HG02610 (cell line): ENCODE data around the gene B3GALT6.
"Not testable (repeated sequence)": the region's sequence is repeated elsewhere in the genome, so short reads cannot be mapped to it uniquely, and the experiment has no call there.

ENCODE experiments used
- ATAC-seq: cut with Tn5 transposase; IDR thresholded peaks from one replicate; pipeline ENCODE4 v1.9.1; 2021; ENCODE audit warnings: mild to moderate bottlenecking, moderate library complexity; ENCODE audit not compliant: unreplicated experiment

B3GALT6 gene

DNA sequence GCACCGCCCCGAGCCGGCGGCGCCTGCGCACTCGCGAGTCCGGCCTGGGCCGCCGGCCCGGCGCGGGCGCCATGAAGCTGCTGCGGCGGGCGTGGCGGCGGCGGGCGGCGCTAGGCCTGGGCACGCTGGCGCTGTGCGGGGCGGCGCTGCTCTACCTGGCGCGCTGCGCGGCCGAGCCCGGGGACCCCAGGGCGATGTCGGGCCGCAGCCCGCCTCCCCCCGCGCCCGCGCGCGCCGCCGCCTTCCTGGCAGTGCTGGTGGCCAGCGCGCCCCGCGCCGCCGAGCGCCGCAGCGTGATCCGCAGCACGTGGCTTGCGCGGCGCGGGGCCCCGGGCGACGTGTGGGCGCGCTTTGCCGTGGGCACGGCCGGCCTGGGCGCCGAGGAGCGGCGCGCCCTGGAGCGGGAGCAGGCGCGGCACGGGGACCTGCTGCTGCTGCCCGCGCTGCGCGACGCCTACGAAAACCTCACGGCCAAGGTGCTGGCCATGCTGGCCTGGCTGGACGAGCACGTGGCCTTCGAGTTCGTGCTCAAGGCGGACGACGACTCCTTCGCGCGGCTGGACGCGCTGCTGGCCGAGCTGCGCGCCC lies at the start of gene B3GALT6:
B3GALT6 (plus strand) TSS at position 30 of the 588 bp plus-strand sequence; CDS start at position 72, 42 bp downstream.
- no peak for ATAC-seq

DNA sequence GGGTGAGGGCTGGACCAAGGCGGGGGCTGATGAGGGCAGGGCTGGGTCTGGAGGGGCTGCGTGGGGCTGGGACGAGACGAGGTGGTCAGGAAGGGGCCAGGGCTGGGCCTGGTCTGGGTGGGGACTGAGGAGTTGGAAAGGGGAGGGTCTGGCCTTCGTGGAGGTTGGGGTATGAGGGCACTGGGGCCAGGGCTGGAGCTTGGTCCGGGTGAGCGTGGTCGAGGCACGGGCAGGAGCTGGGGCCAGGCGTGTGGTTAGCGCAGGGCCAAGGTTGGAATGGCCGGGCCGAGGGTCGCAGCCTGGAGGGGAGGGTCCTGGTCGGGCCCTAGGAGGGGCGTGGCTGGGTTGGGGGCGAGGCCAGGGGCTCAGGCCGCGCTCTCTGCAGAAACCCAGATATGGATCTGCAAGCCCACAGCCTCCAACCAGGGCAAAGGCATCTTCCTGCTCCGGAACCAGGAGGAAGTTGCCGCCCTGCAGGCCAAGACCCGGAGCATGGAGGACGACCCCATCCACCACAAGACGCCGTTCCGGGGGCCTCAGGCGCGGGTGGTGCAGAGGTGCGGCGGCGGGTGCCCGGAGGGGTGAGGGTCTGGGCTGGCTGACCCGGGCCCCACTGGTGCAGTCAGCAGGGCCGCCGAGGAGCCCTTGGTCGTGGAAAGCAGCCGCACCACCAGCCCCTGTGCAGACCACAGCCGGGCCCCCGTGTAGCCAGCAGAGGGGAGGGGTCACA lies 49.4 kb upstream of the B3GALT6 start:
- ATAC-seq = no peak

DNA sequence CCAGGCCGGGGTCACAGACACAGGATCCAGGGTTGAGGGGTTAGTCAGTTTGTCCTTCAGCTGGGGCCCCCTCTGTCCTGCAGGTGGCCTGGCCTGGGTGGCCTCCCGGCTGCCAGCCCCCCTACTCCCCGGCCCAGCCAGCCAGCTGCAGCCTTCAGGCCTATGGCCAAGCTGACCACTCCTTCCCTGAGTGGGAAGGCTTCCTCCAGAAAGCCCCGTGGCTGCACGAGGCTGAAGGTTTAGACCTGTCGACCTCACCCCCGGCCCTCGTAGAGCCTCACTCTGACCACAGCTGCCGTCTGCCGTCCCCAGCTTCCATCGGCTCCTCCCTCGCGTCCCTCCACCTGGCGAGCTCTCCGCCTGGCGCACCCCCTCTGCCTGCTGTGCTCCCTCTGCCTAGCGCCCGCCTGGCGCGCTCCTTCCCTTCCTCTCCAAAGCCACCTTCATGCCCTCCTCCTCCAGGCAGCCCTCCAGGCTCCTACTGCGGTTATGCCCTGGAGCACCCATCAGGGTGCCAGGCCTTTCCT lies 48.8 kb upstream of the B3GALT6 start:
- no peak for ATAC-seq

DNA sequence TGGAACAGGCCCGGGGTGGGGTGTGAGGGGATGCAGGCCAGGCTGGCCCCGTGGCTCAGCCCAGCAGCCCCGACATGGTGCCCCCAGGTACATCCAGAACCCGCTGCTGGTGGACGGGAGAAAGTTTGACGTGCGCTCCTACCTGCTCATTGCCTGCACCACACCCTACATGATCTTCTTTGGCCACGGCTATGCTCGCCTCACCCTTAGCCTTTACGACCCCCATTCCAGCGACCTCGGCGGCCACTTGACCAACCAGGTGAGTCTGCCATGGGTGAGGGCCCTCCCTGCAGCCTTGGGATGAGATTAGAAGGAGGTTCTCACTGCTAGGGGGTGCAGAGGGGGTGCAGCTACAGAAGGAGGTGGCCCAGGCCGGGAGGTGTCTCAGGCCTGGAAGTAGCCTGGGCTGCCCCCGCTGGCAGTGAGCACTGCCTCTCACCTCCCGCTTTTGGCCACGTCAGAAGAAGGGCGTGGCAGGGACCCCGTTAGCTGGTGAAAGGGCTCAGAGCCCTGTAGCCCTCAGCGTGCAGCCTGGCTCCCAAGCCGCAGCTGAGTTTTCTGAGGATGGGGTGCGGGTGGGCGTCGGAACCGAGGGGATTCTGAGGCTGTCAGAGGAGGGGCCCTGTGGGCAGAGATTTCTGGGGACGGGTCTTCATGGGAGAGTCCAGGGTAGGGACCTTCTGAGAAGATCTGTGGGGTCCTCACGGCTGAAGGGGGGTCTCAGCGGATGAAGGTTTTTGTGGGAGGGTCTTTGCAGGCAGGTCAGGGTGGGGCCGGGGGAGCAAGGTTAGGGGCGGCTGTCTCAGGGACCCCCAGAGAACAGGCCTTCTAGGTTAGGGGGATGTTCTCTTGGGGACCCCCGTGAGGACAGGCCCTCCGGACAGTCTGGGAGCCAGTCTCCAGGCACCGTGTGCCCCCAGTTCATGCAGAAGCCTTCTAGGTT lies 47.9 kb upstream of the B3GALT6 start:
- no peak for ATAC-seq

DNA sequence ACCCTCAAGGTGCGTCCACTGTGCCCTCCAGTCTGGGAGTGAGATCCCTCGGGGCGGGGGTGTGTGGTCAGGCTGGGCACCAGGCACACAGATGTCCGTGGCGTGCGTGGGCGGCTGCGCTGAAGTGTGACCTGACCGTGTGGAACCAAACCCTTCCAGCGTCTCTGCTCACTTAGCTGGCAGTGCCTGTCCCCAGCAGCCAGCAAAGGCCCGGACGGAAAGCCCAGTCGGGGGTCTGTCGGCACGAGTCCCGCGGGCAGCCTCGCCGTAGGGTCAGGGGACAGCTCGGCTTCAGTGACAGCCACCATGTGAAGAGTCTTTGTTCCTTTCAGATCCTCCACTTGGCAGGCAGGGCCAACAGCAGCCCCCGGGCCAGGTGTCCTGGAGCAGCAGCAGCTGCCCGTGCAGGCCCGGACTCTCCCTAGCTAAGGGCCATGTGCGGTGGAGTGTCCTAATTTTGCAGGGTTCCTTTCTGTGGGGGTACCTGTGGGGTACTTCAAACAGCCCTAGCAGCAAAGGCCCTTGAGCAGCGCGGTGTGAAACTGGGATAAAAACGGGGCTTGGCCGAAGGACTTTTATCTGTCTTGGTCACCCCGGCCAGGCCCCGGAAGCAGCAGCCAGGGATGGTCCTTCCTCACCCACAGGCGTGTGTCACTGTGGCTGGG lies 46.8 kb upstream of the B3GALT6 start:
- ATAC-seq = no peak

DNA sequence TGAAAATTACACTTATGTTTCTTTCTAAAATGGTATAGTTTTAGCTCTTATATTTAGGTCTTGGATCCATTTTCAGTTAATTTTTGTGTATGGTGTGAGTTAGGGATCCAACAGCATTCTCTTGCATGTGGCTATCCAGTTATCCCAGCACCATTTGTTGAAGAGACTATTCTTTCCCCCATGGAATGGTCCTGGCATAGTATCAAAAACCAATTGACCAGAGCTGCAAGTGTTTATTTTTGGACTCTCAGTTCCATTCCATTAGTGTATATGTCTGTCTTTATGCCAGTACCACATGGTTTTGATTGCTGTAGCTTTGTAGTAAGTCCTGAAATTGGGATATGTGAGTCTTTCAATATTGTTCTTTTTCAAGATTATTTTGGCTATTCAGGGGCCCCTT lies 44.1 kb upstream of the B3GALT6 start:
- no peak for ATAC-seq

DNA sequence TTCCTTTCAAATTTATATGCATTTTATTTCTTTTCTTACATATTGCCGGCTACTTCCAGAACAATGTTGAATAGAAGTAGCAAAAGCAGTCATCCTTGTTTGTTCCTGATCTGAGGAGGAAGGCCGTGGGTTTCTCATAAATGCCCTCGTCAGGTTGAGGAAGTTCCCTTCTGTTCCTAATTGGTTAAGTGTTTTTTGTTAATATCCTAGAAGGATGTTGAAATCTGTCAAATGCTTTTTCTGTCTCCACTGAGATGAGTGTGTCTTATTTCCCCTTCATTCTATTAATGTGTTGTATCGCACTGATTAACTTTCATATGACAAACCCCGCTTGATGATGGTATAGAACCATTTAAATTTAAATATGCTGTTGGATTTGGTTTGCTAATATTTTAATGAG lies 42.9 kb upstream of the B3GALT6 start:
- ATAC-seq = no peak

DNA sequence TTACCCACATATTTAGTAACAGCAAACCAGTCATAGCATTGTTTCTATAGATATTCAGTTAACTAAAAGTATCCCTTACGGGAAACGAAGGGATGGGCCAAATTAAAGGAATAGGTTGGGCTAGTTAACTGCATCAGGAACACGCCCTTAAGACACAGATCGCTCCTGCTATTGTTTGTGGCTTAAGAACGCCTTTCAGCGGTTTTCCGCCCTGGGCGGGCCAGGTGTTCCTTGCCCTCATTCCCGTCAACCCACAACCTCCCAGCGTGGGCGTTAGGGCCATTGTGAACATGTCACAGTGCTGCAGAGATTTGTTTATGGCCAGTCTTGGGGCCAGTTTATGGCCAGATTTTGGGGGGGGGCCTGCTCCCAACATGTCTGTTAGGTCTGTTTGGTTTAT lies 40.3 kb upstream of the B3GALT6 start:
- no peak for ATAC-seq

DNA sequence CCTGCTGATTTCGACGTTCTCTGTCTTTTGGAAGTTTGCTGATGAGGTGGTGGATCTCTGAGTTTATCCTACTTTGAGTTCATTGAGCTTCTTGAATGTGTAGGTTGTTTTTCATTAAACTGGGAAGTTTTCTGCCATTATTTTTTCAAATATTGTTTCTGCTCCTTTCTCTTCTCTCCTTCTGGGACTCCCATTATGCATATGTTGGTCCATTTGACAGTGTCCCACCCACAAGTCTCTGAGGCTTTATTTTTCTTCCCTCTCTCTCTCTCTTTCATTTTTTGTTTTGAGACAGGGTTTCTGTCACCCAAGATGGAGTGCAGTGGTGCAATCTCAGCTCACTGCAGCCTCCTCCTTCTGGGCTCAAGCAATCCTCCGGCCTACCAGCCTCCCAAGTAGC lies 37.3 kb upstream of the B3GALT6 start:
- no peak for ATAC-seq

DNA sequence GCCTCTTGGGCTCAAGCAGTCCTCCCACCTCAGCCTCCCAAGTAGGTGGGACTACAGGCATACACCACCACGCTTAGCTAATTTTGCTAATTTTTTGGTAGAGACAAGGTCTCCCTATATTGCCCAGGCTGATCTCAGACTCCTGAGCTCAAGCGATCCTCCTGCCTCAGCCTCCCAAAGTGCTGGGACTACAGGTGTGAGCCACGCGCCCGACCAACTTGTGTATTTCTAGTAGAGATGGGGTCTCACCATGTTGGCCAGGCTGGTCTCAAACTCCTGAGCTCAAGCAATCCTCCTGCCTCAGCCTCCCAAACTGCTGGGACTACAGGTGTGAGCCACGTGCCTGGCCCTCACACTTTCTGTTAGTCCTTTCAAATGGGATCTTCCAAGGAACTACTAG lies 36.3 kb upstream of the B3GALT6 start:
- not testable (repeated sequence) for ATAC-seq

DNA sequence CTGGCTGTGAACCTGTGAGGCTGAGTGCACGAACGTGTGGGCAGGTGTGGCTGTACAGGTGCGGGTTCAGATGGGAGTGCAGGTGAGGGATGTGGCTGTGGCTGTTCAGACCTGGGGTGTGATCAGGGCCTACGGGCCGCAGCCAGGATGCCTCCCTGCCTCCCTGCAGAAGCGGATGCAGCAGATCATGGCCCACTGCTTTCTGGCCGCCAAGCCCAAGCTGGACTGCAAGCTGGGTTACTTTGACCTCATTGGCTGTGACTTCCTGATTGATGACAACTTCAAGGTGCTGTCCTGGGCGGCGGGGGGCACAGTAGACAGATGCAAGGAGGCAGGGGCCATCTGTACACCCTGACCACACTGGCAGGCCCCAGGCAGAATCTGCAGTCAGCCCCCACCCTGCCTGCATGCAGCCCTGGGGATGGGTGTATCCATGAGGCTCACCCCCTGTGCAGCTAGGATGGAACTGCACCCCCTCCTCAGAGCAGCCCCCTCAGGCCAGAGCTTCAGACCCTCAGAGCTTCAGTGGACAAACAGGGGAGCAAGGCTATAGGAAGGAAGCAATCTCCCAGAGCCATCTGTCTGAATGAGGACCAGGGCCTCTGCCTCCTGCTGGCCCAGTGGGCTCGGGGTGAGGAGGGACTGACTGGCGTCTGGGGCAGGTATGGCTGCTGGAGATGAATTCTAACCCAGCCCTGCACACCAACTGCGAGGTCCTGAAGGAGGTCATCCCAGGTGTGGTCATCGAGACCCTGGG lies 35.4 kb upstream of the B3GALT6 start:
- ATAC-seq = no peak

DNA sequence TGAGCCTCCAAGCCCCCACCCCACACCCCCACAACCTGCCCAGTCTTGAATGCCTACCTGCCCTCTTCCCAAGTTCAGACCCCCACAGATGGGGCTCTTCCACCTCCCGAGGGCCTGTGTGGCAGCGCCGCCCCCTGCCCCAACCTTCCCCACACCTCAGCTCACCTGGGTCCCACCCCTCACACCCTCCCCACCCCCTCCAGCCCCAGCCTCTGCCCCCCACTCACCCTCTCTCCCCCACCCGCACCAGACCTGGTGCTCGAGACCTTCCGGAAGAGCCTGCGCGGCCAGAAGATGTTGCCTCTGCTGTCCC lies 34.9 kb upstream of the B3GALT6 start:
- ATAC-seq = no peak

DNA sequence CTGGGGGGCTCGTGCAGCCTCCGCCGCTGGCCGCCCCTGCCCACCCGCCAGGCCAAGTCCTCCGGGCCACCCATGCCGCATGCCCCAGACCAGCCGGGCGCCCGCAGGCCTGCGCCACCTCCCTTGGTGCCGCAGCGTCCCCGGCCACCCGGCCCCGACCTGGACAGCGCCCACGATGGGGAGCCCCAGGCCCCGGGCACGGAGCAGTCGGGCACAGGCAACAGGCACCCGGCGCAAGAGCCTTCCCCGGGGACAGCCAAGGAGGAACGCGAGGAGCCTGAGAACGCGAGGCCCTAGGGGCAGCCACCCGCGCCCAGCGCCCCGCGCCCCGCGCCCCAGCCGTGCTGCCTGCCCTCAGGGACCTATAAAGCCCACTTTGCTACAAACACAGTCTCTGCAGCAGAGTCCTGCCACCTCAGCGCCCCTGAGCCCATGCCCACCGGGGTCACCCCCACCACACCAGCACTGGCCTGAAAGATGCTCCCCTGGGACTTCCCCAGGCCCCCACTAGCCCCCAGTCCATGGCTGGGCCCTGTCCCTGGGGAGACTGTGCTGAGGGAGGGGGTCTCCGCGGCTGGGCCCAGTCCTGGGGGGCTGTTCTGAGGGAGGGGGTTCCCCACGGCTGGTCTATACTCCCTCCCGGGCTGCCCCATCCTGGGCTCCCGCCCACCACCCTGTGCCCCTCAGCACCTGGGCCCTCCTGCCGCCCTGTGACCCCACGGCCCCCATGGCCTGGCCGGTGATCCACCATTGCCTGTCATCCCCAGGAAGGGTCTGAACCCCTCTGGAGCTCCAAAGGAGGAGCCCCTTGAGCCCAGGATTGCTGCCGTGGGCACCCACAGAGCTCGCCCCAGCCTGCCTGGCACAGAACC lies 34.2 kb upstream of the B3GALT6 start:
- ATAC-seq = no peak

DNA sequence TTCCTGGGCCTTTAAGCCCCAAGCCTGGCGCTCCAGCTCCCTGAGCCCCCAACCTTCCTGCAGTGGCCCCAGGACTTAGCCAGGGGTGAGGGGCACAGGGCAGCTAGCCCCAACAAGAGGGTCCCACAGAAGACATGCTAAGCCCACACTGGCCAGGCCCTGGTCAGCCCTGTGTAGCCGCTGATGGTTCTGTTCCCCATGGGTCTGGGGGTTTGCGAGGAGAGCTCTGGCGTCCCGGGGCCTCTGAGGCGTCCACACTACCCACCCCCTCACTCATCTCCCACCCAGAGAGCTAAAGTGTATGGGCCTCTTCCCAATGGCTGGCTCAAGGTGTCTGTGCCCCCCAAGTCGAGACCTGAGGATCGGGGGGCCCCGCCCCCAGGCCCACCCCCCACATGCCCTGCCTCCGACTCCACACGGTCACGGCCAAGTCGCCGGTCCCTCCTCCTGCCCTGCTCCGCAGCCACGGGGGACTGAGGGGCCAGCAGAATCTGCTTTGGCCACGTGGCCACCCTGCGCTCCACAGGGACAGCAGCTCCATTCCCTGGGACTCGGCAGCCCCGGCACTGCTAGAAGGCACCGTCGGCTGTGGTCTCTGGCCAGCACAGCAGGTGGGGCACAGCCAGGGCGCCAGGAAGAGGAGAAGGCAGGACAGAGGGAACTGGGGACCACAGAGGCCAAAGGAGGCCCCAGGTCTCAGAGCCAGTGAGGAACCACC lies 33.5 kb upstream of the B3GALT6 start:
- ATAC-seq = no peak

DNA sequence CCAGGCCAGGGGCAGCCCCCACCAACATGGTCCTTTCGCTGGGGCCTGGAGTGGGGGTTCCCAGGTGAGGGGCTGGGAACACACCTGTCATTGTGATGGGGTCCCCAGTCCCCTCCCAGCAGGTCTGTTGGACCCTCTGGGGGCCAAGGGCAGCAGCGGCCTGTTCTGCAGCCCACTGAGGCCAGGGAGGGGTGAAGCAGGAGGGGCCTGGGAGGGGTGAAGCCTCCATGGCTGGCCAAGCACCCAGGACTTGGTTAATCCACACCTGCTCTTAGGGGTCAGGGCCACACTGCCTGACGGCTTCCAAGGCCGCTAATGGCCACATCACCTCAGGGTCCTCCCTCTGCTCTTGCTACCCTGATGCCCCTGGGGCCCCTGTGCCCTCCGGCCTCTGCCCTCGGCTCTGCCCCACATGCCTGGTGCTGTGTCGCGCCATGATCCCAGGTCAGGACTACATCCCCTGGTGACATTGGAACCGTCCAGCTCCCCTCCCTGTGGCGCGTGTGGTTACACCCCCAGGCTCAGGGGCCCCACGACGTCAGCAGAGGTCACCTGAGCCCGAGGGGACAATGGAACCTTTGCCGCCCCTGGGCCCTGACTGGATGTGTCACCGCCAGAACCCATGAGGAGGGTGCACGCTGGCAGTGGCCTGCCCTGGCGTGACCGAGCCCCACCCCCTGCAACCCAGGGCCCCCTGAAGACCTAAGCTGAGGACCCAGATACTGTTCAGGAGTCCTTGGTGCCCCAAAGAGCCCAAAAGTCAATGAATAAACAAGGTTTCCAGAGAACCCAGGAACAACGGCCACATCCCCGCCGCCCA lies 32.7 kb upstream of the B3GALT6 start:
- no peak for ATAC-seq

DNA sequence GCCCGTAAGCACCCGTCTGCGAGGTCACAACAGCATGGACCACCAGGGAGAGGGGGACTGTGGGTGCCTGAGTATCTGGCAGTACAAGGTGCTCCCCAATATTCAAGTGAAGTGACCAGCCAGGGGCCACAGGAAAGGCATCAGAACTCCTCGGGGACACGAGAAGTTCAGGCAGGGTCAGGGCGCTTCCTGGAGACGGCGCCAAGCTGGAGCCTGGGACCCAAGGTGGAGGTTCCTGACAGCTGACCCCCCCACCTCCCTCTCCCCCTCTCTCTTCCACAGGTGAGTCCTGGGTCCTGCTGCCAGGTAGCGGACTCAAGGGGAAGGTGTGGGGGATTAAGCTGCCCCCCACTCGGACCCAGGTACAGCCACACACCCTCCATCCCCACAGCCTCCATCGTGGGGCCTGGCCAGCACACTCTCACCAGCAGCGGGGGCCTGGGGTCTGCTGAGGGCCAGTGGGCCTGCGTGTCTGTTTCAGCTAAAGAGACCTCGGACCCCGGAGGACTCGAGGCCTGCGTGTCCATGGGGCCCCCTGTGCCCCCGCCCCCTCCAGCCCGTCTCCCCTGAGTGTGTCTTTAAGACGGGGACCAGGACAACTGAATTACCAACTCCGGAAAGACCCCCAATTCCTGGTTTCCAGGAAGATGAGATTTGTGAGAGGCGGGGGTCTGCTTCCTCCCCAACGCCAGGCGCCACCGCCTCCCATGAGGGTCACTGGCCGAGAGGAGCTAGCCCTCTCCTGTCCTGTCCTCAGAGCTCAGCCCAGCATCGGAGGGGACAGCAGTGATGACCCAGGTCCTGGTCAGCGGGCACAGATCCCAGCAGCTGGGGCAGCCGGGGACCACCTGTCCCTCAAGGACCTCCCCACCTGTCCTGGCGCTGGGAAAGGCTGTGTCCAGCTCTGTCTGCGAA lies 31.8 kb upstream of the B3GALT6 start:
- ATAC-seq = no peak
